DMS 273 treated with DMSO at 0.1 percent for 48 hours (cell line): Measurements from ENCODE around the gene CDC42BPB.

Source experiments
- DNase-seq: peaks from one replicate; lab custom pipeline; 2025; lab: John Stamatoyannopoulos, UW

CDC42BPB gene

GRCh38 chr14:102966681-102967505 is 90.5 kb downstream of the CDC42BPB start:
- no peak for DNase-seq

GRCh38 chr14:102965971-102966655 is 91.2 kb downstream of the CDC42BPB start:
- DNase-seq = no peak

GRCh38 chr14:102965282-102965681 is 92.1 kb downstream of the CDC42BPB start:
- DNase-seq = no peak

GRCh38 chr14:102964152-102964730 is 93.1 kb downstream of the CDC42BPB start:
- no peak for DNase-seq

- no peak for DNase-seq
These were observed 95.2 kb downstream of the CDC42BPB start for GRCh38 chr14:102962111-102962627.

GRCh38 chr14:102958461-102958860 is 98.9 kb downstream of the CDC42BPB start:
- DNase-seq = no peak

- DNase-seq = no peak
These were observed 100.1 kb downstream of the CDC42BPB start for GRCh38 chr14:102957222-102957621.

GRCh38 chr14:102955636-102956408 is 101.5 kb downstream of the CDC42BPB start:
- no peak for DNase-seq

- DNase-seq = no peak
These were observed 103.1 kb downstream of the CDC42BPB start for GRCh38 chr14:102954081-102954789.

GRCh38 chr14:102953100-102953499 is 104.2 kb downstream of the CDC42BPB start:
- no peak for DNase-seq

GRCh38 chr14:102952276-102952675 is 105.1 kb downstream of the CDC42BPB start:
- DNase-seq = no peak

GRCh38 chr14:102951799-102952198 is 105.5 kb downstream of the CDC42BPB start:
- DNase-seq = no peak

- no peak for DNase-seq
These were observed 106.3 kb downstream of the CDC42BPB start for GRCh38 chr14:102951034-102951433.

- DNase-seq = no peak
These were observed 107.4 kb downstream of the CDC42BPB start for GRCh38 chr14:102949801-102950451.

GRCh38 chr14:102949062-102949800 is 108.1 kb downstream of the CDC42BPB start:
- DNase-seq = no peak

- no peak for DNase-seq
These were observed 108.7 kb downstream of the CDC42BPB start for GRCh38 chr14:102948698-102949061.

GRCh38 chr14:102947321-102948103 is 109.8 kb downstream of the CDC42BPB start:
- no peak for DNase-seq

- no peak for DNase-seq
These were observed 111.8 kb downstream of the CDC42BPB start for GRCh38 chr14:102945346-102946130.
